ENCODE measurements around the gene YWHAB.
"Not testable (repeated sequence)": the region's sequence is repeated elsewhere in the genome, so short reads cannot be mapped to it uniquely, and the experiment has no call there.

Gene YWHAB

DNA sequence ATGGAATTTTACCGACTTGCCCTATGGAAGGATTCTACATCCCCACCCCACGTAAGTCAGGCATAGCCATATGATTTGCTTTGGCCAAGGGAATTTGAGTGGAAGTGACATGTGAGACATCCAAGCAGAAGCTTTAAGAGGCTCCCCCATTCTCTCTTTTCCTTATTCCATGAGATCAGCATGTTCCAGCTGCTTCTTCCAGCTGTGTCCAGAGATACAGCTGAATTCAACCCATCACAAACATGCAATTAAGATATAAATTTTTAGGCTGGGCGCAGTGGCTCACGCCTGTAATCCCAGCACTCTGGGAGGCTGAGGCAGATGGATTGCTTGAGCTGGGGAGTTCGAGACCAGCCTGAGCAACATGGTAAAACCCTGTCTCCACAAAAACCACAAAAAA lies 16.0 kb upstream of the YWHAB start:
- no peak for DNase-seq

GRCh38 chr20:44882360-44882759 lies 3.1 kb upstream of the YWHAB start:
- not testable (repeated sequence) for DNase-seq

DNA sequence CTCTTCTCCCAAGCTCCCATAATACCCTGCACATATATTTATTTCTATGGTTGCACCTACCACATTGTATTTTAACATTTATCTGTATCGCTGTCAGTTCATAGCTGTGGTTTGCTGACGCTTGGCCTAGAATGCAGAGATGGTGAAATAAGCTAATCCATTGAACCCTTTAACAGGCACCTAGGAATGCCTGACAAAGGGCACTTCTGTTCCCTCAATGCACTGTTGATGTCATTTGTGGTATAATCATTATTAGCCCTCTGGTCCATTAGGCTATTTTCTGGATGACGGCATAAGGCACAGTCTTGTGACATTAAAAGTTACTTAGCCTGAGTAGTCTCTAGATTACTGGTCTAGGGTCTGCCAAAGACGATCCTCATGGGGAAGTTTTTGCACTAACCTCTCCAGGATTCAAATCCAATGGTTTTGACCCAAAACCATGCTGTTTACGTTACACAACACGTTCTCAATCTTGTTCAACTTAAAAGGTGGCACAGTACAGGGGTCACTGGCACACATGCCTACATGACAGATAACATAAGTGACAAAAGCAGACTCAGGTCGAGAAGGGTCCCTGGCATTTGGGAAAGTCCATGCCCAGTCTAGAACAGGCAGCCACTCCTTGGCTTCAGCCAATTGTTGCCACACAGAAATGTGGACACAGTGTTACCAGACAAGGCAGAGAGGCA lies 2.1 kb upstream of the YWHAB start:
- DNase-seq: no peak

- DNase-seq: no peak
Observed at GRCh38 chr20:44884907-44885391, 556 bp upstream of the YWHAB start.

GRCh38 chr20:44886266-44886651 lies 754 bp downstream of the YWHAB start:
- DNase-seq: no peak

DNA sequence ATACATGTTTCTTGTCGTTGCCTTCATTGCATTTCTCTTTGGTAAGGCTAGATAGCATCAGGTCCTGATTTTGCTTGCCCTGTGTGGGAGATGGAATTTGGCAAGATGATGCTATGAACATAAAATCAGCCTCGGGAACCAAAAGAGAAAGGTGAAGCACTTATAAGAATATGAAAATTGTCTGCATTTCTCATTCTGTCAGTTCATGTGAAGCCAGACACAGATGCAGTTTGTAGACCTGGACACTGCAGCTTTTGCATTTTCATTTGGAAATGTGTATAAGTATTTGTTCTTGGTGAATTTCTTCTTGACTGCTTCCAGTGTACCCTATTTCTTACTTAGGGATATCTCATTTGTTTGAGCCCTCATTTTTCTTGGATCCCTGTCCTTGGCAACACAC lies 1.3 kb downstream of the YWHAB start:
- no peak for DNase-seq

- DNase-seq: no peak
Observed at GRCh38 chr20:44887466-44887865, 2.0 kb downstream of the YWHAB start.

DNA sequence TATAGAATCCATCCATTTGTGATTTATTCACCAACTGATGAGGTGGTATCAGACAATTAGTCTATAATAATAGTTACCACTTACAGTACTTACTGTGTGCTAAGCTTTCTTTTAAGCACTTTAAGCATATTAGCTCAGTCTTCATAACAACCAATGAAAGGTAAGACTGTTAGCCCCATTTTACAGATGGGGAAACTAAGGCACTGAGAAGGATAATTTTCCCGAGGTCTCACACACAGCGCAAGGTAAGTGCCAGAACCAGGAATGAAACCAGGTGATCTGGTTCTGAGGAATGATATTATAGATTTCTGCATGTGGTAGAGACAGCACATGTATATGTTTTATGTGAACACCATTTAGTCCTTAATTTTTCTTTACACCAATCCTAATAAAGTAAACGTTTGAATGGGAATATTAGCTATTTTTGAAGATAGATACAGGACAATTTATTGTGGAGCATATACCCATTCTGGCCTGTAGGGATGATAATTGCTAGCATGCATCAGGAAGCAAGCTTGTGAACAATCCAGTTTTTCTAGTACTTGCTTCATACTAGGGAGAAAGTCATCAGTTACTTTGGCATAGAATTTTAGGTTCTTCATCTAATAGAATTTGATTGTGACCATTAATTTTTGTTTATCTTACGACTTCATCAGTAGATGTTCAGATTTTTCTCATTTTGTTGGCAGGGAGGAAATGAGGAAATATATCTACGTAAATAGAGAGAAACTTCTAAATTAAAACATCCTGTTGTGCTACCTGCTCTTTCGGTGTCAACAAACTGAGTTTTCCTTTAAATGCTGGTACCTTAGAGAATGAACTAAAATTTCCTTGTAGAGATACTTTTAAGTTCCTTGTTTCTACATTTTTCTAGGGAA lies 3.0 kb downstream of the YWHAB start:
- no peak for DNase-seq

- DNase-seq: no peak
Observed at GRCh38 chr20:44891826-44892225, 6.3 kb downstream of the YWHAB start.

- DNase-seq: no peak
Observed at GRCh38 chr20:44894959-44895358, 9.5 kb downstream of the YWHAB start.

DNA sequence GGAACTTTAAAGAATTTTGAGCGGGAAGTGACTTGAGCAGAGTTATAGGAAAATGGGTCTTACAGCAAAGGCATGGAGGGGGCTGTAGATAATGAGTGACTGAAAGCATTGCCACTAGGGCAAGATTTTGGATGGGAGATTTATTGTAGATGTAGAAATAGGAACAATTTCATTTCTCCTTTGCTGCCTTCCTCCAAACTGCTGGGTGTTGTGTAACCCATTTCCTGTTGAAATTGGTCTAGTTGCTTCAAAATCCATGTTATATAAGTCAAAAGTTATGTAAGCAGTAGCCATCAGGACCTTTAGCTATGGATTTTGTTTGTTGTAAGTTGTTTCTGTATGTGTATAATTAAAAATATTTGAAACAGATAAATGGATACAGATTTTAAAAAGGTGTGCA lies 11.1 kb downstream of the YWHAB start:
- DNase-seq: no peak

DNA sequence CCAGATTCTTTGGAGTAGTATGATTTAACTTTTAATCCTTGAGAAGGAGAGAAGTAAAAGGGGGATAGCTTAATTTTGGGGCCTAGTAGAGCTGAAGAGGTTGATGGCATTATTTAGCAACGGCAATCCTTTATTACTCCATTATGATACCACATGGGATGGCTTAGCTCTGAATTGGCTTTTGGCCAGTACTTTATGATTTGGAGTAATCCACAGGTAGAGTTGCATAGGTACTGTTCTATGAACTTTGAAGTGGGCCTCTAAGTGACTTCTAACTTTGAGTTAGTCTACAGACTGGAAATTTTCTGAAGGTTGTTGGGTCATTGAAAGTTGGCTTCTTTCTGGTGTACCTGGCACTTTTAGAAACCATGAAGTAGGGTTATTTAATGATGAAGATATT lies 11.6 kb downstream of the YWHAB start:
- DNase-seq: no peak

GRCh38 chr20:44900231-44900854 lies 14.8 kb downstream of the YWHAB start:
- peak in 1 of 5 donors; percentile 56 for DNase-seq

GRCh38 chr20:44901974-44902373 lies 16.5 kb downstream of the YWHAB start:
- no peak for DNase-seq

- no peak for DNase-seq
Observed at GRCh38 chr20:44904377-44904776, 18.9 kb downstream of the YWHAB start.

DNA sequence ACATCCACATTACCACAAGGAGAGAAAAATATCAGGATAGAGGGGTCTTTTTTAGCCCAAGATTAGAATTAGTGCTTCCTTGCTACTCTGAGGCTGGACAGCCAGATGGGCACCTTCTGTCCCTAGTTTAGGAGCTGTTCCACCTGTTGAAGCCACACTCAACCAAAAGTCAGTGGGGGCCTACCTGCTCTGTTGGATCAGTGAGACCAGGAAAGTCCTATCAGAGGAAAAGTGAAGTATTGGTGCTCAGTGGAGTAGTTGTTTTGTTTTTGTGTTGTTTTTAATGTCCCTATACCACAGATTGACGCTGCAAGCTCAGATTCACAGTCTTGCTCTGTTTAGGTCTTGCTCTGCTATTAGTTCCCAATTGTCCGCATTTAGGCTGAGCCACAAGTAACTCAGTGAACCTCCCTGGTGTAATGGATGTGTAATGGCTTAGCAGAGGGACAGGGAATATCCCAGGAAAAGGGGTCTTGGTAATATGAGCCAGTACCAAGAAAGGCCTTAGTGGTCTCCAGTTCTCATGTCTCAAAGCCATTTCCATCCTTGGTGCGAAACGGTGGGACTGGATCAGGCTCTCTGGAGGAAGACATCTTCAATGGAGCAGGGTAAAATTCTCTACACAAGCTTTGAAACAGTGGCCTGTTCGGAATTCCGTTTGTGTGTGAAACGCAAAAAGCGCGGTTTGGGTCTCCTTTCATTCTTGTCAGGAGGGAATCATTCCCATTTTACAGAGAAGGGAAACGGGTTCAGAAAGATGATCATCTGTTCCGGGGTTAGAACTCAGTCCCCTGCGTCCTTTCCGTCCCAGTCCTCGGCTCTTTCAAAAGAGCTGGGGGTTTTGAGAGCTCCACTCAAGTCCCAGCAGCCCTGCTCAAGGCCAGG lies 23.7 kb downstream of the YWHAB start:
- no peak for DNase-seq

GRCh38 chr20:44909872-44910689 lies 24.6 kb downstream of the YWHAB start, which contains the start of gene PABPC1L:
Gene PABPC1L, plus strand, starts transcription at chr20:44910060. Its CDS starts 84 bp downstream, at chr20:44910144.
- peak; percentile 54 to 79 (median 71) for DNase-seq

GRCh38 chr20:44910690-44911262 lies 25.3 kb downstream of the YWHAB start:
- no peak for DNase-seq

DNA sequence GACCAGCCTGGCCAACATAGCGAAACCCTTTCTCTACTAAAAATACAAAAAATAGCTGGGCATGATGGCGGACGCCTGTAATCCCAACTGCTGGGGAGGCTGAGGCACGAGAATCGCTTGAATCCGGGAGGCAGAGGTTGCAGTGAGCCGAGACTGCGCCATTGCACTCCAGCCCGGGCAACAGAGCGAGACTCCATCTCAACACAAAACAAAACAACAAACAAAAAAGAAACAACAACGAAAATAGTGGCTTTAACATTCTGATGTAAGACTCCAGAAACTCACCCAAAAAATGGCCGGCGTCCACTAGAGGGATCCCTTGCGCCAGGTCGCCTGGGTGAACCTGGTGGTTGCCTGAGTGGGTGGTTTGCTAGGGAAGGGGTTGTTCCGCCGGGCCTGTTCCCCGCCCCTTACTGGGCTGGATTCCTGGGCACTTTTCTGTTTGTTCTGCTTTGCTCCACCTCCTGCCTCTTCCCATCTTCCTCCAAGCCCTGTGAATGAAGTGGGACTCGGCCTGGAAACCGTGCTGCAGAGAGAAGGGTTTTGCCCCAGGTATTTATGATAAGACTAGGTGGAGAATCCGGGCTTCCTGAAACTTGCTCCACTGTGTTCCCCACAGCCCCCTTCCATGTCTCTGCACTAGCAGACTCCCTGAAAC lies 25.9 kb downstream of the YWHAB start:
- DNase-seq: peak in 4 of 5 donors; percentile 14 to 59 (median 20)

- DNase-seq: no peak
Observed at GRCh38 chr20:44912189-44912588, 26.7 kb downstream of the YWHAB start.

All from T-helper 1 cell (primary cell).